Measurements from ENCODE around the gene BRD1. TPM values are rescaled to one million over a fixed set of nuclear protein-coding genes. Genes with fewer than 3 reads are reported as not detected.

Gene BRD1
- total RNA-seq, 4 donors from 2014 or later: 43.4 to 70.5 (median 50.3) TPM

- Histone ChIP-seq H3K4me3 (no peak overlapping the region), H3K9me3 (no peaks in the 10 kb centered on the region), H3K36me3 (peaks cover 0 to 29% (median 17%) of the 10 kb centered on the region in 4 donors), H3K4me1 (peaks cover 0 to 8% (median 2%) of the 10 kb centered on the region in 4 donors), H3K27ac (no peak overlapping the region), H3K27me3 (no peaks in the 10 kb centered on the region)
- in situ Hi-C loops (cut with MboI; ENCODE audit: low pct_ligation_motif_present in 1 of 4, low pct_unique_long_range_greater_than_20kb in 1 of 4, low sequenced_read_pairs in 3 of 4): loop anchor here in 1 of 4 donors (10.0 kb wide), 1 partner anchor 135 kb away; the partner anchor contains the start of genes ALG12 and CRELD2
- intact Hi-C loops (cut with DNase I; ENCODE audit: low total_unique reads): loop anchor here (10.0 kb wide), 1 partner anchor 255 kb away; no protein-coding TSS in a partner anchor
- no peak for DNase-seq
- TF ChIP-seq CTCF (IDR thresholded peaks at IDR 0.05): no peak
- TF ChIP-seq POLR2A (IDR thresholded peaks at IDR 0.05): no peak
- TF ChIP-seq POLR2AphosphoS5 (IDR thresholded peaks at IDR 0.05): no peak
- TF ChIP-seq EP300 (IDR thresholded peaks at IDR 0.05; ENCODE audit: low read depth): no peak
- 75 to 85% methylated on average over 8 to 24 of the region's 34 CpGs for WGBS, 2 donors (ENCODE audit: low coverage in 1 of 2)
These were observed 47.6 kb downstream of the BRD1 start for GRCh38 chr22:49779853-49780697.

GRCh38 chr22:49779211-49779610 lies 48.5 kb downstream of the BRD1 start:
- intact Hi-C loops (cut with DNase I; ENCODE audit: low total_unique reads): loop anchor here (10.0 kb wide), 1 partner anchor 256 kb away; no protein-coding TSS in a partner anchor
- in situ Hi-C loops (cut with MboI; ENCODE audit: low pct_ligation_motif_present in 1 of 4, low pct_unique_long_range_greater_than_20kb in 1 of 4, low sequenced_read_pairs in 3 of 4): loop anchor here in 1 of 4 donors (10.0 kb wide), 1 partner anchor 136 kb away; the partner anchor contains the start of genes ALG12 and CRELD2
- H3K4me1 ChIP-seq: peaks cover 0 to 8% (median 2%) of the 10 kb centered on the region in 4 donors
- no peak overlapping the region for H3K4me3 ChIP-seq
- DNase-seq: no peak
- WGBS, 2 donors (ENCODE audit: low coverage in 1 of 2): 85 to 92% methylated on average over 4 to 13 of the region's 13 CpGs
- TF ChIP-seq EP300 (IDR thresholded peaks at IDR 0.05; ENCODE audit: low read depth): no peak
- no peak for TF ChIP-seq CTCF (IDR thresholded peaks at IDR 0.05)
- TF ChIP-seq POLR2A (IDR thresholded peaks at IDR 0.05): no peak
- TF ChIP-seq POLR2AphosphoS5 (IDR thresholded peaks at IDR 0.05): no peak
- peaks cover 0 to 33% (median 22%) of the 10 kb centered on the region in 4 donors for H3K36me3 ChIP-seq
- no peak overlapping the region for H3K27ac ChIP-seq
- H3K9me3 ChIP-seq: no peaks in the 10 kb centered on the region
- no peaks in the 10 kb centered on the region for H3K27me3 ChIP-seq

- Histone ChIP-seq H3K9me3 (no peaks in the 10 kb centered on the region), H3K27me3 (no peaks in the 10 kb centered on the region), H3K4me1 (peaks cover 0 to 8% (median 2%) of the 10 kb centered on the region in 4 donors), H3K27ac (no peak overlapping the region), H3K4me3 (no peak overlapping the region), H3K36me3 (peaks cover 0 to 35% (median 15%) of the 10 kb centered on the region in 4 donors)
- intact Hi-C loops (cut with DNase I; ENCODE audit: low total_unique reads) (loop anchor here (10.0 kb wide), 1 partner anchor 257 kb away; no protein-coding TSS in a partner anchor), in situ Hi-C loops (cut with MboI; ENCODE audit: low pct_ligation_motif_present in 1 of 4, low pct_unique_long_range_greater_than_20kb in 1 of 4, low sequenced_read_pairs in 3 of 4) (loop anchor here in 1 of 4 donors (10.0 kb wide), 1 partner anchor 137 kb away; the partner anchor contains the start of genes ALG12 and CRELD2)
- WGBS, 2 donors (ENCODE audit: low coverage in 1 of 2): 89 to 90% methylated on average over 2 to 40 of the region's 40 CpGs
- TF ChIP-seq CTCF (IDR thresholded peaks at IDR 0.05) (no peak), POLR2A (IDR thresholded peaks at IDR 0.05) (no peak), EP300 (IDR thresholded peaks at IDR 0.05; ENCODE audit: low read depth) (no peak), POLR2AphosphoS5 (IDR thresholded peaks at IDR 0.05) (no peak)
- DNase-seq: no peak
These were observed 50.0 kb downstream of the BRD1 start for GRCh38 chr22:49777569-49778249.

All from transverse colon (tissue), 4 donors.